HG02759 (cell line): ENCODE results near the gene GALNT11.

Experiments used
- ATAC-seq: cut with Tn5 transposase; IDR thresholded peaks from one replicate; pipeline ENCODE4 v1.9.1; 2021; ENCODE audit warnings: mild to moderate bottlenecking, moderate library complexity; ENCODE audit not compliant: unreplicated experiment

The GALNT11 gene

GRCh38 chr7:152115021-152115718, 89.7 kb downstream of the GALNT11 start:
- ATAC-seq = no peak

- no peak for ATAC-seq
These were observed 91.9 kb downstream of the GALNT11 start for GRCh38 chr7:152117356-152117755.

- ATAC-seq = no peak
These were observed 94.7 kb downstream of the GALNT11 start for GRCh38 chr7:152120210-152120609.

- no peak for ATAC-seq
These were observed 95.3 kb downstream of the GALNT11 start for GRCh38 chr7:152120776-152121175.

GRCh38 chr7:152121432-152121831, 96.0 kb downstream of the GALNT11 start:
- no peak for ATAC-seq

GRCh38 chr7:152122540-152122939, 97.1 kb downstream of the GALNT11 start:
- ATAC-seq = no peak

- no peak for ATAC-seq
These were observed 101.3 kb downstream of the GALNT11 start for GRCh38 chr7:152126741-152127140.

- ATAC-seq = no peak
These were observed 101.8 kb downstream of the GALNT11 start for GRCh38 chr7:152127229-152127628.

GRCh38 chr7:152128252-152128651, 102.8 kb downstream of the GALNT11 start:
- no peak for ATAC-seq

GRCh38 chr7:152128741-152129461, 103.4 kb downstream of the GALNT11 start:
- ATAC-seq = no peak

- no peak for ATAC-seq
These were observed 104.2 kb downstream of the GALNT11 start for GRCh38 chr7:152129682-152130081.

GRCh38 chr7:152130658-152131590, 105.5 kb downstream of the GALNT11 start:
- no peak for ATAC-seq

- no peak for ATAC-seq
These were observed 106.6 kb downstream of the GALNT11 start for GRCh38 chr7:152131981-152132494.

GRCh38 chr7:152132812-152133211, 107.3 kb downstream of the GALNT11 start:
- no peak for ATAC-seq

- ATAC-seq = no peak
These were observed 108.3 kb downstream of the GALNT11 start for GRCh38 chr7:152133804-152134203.

- ATAC-seq = no peak
These were observed 111.2 kb downstream of the GALNT11 start for GRCh38 chr7:152136686-152137085.

GRCh38 chr7:152137476-152138025, 112.1 kb downstream of the GALNT11 start:
- ATAC-seq = no peak

GRCh38 chr7:152140067-152140466, 114.6 kb downstream of the GALNT11 start:
- ATAC-seq = no peak

GRCh38 chr7:152140560-152140959, 115.1 kb downstream of the GALNT11 start:
- no peak for ATAC-seq

GRCh38 chr7:152142976-152143595, 117.6 kb downstream of the GALNT11 start:
- no peak for ATAC-seq
